H54 (cell line): ENCODE results near the gene HEATR5A.
"Not testable (repeated sequence)": the region's sequence is repeated elsewhere in the genome, so short reads cannot be mapped to it uniquely, and the experiment has no call there.

ENCODE experiments used
- DNase-seq: peaks from one replicate; pipeline ENCODE4 v3.0.0; 2011; ENCODE audit warnings: low spot score, mixed read lengths; ENCODE audit not compliant: insufficient read length
- FAIRE-seq: peaks from 3 replicates; lab custom pipeline; 2011; peaks lifted over from hg19 to GRCh38; lab: Jason Lieb, UNC
- POLR2A ChIP-seq: IDR thresholded peaks from 2 replicates; pipeline ENCODE4 v1.6.1; 2011; ENCODE audit warnings: low read depth, mild to moderate bottlenecking, low read length

The HEATR5A gene

GRCh38 chr14:31261859-31262731 lies 158.3 kb downstream of the HEATR5A start:
- no peak for TF ChIP-seq POLR2A
- DNase-seq (no peak), FAIRE-seq (no peak)

- TF ChIP-seq POLR2A, result no peak
- DNase-seq (no peak), FAIRE-seq (no peak)
Measured at GRCh38 chr14:31261523-31261858, 158.9 kb downstream of the HEATR5A start.

- FAIRE-seq, DNase-seq: not testable (repeated sequence)
Measured at GRCh38 chr14:31259040-31259435, 161.3 kb downstream of the HEATR5A start.

- no peak for TF ChIP-seq POLR2A
- FAIRE-seq, result no peak
- no peak for DNase-seq
Measured at GRCh38 chr14:31258427-31259039, 161.8 kb downstream of the HEATR5A start.

GRCh38 chr14:31257554-31258426 lies 162.6 kb downstream of the HEATR5A start:
- FAIRE-seq, DNase-seq: not testable (repeated sequence)

GRCh38 chr14:31257244-31257553 lies 163.2 kb downstream of the HEATR5A start:
- TF ChIP-seq POLR2A, result no peak
- FAIRE-seq (no peak), DNase-seq (no peak)

- no peak for TF ChIP-seq POLR2A
- DNase-seq (no peak), FAIRE-seq (no peak)
Measured at GRCh38 chr14:31256534-31257243, 163.7 kb downstream of the HEATR5A start.

- FAIRE-seq, DNase-seq: not testable (repeated sequence)
Measured at GRCh38 chr14:31255918-31256317, 164.4 kb downstream of the HEATR5A start.

GRCh38 chr14:31255286-31255685 lies 165.1 kb downstream of the HEATR5A start:
- no peak for DNase-seq
- no peak for TF ChIP-seq POLR2A
- no peak for FAIRE-seq

- DNase-seq (no peak), FAIRE-seq (no peak)
- no peak for TF ChIP-seq POLR2A
Measured at GRCh38 chr14:31253746-31254471, 166.4 kb downstream of the HEATR5A start.

- FAIRE-seq (no peak), DNase-seq (no peak)
- no peak for TF ChIP-seq POLR2A
Measured at GRCh38 chr14:31252865-31253264, 167.5 kb downstream of the HEATR5A start.

- DNase-seq, result no peak
- no peak for FAIRE-seq
- TF ChIP-seq POLR2A, result no peak
Measured at GRCh38 chr14:31251028-31251958, 169.1 kb downstream of the HEATR5A start.
